Fibroblast of skin of left biceps (primary cell): ENCODE measurements around the gene DEFB131B.
"Not testable (repeated sequence)": the region's sequence is repeated elsewhere in the genome, so short reads cannot be mapped to it uniquely, and the experiment has no call there.

ENCODE experiments used
- DNase-seq, 2 experiments: peaks; one replicate each; pipeline ENCODE4 v3.0.0-alpha.2; 2013; ENCODE audit warnings: low read depth in 2 of 2

Gene DEFB131B

DNA sequence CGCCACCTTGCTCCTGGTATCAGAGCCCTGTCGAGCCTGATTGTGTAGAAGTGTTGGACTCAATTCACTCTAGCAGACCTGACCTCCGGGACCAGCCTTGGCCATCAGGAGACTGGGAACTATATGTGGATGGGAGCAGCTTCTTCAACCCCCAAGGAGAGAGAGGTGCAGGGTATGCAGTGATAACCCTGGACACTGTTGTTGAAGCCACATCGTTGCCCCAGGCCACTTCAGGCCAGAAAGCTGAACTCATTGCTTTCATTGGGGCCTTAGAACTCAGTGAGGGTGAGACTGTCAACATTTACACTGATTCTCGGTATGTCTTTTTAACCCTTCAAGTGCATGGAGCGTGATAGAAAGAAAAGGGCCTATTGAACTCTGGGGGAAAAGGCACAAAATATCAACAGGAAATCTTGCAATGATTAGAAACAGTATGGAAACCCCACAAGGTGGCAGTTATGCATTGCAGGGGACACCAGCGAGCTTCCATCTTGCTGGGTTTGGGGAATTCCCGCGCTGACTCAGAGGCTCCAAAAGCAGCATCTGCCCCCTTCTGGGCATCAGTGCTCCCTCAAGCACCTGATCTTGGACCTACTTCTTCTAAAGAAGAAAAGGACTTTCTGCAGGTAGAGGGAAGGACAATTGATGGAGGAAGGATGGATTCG, 33.2 kb downstream of the DEFB131B start:
- not testable (repeated sequence) for DNase-seq

GRCh38 chr11:71911986-71912340, 33.7 kb downstream of the DEFB131B start:
- DNase-seq = not testable (repeated sequence)

- peak; percentile 88 to 90 for DNase-seq
Measured at GRCh38 chr11:71913756-71914526, 35.7 kb downstream of the DEFB131B start.

- no peak for DNase-seq
Measured at GRCh38 chr11:71914617-71915189, 36.5 kb downstream of the DEFB131B start.

- no peak for DNase-seq
Measured at GRCh38 chr11:71917646-71918140, 39.4 kb downstream of the DEFB131B start.

DNA sequence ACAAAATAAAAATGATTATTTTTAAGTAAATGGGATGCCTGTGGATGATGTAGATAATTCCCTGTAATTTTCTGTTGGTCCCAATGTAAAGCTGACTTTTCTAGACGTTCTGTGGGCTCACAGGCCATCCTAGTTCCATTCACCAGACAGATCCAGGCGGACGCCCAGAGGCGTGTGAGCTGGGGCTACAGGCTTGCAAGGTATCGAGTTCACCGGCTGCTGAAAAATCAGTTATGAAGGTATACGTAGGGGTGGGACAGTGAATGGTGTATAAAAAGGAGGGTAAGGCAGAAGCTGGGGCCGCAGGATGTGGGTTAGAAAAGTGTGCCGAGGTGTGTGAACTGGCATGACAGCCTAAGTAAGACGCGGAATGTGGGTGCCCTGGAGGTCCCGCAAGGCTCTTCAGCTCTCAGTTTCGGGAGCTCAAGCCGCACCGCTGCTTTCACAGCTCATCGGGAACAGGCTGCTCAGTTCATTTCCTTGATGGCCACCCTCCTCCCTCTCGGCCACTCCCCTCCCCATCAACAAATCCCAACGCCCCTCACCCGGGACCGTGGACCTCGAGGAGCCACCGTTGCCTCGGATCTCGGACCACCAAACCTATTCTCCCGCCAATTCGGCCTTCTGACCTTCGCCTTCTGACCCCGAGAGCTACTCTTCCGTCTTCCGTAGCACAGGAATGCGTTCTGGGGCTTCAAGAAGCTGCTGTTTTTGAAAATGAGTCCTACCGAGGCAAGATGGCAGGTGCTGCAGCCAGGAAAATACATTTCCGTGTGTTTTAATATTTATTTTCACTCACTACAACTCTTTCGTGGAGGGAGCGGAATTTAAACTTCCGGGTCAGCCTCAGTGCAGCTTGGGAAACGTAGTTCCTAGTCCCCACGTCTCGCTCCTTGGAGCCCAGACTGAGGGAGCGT, 49.8 kb downstream of the DEFB131B start, which contains the start of gene XNDC1N:
Gene XNDC1N (minus strand): TSS at position 775 of the 917 bp plus-strand sequence. CDS start 5,241 bp downstream, outside the sequence.
- DNase-seq = peak; percentile 61 to 70

- peak; percentile 81 to 85 for DNase-seq
Measured at GRCh38 chr11:71928737-71929443, 50.6 kb downstream of the DEFB131B start, which contains the start of gene RNF121. Gene RNF121 (plus strand): TSS chr11:71929046. CDS start chr11:71929062, 16 bp downstream.

DNA sequence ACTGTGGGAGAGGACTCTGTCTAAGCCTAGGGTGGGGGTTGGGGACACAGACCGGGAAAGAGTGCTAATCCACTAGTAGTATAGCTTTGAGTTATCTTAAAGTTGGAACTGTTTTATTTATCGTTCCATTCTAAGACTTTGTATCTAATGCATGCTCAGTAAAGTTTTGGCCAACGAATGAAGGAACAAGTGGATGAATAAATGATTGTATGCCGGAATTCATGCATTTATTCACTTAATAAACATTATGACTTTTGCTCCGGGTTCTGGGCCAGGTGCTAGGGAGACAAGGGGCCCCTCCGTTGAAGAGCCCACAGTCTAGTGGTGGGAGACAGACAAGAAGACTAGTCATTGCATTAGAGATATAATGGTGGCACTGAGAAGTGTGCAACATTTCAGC, 51.2 kb downstream of the DEFB131B start:
- no peak for DNase-seq

GRCh38 chr11:71930556-71931244, 52.4 kb downstream of the DEFB131B start:
- no peak for DNase-seq

DNA sequence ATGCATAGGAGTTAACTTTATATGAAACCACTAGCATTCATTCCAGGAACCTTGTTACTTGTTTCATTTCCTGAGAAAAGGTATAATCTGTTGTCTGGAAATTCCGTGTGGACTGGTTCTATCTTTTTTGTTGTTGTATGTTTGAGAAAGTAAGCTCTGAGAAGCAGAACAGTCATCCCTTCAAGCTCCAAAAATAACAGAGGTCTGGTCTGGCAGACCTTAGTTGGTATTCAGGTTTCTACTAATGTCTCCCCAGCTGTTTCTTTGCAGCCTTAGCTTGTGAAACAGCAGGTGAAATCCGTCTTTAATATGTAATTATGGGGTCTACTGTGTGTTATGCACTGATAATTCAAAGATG, 53.0 kb downstream of the DEFB131B start:
- DNase-seq = no peak

- DNase-seq = no peak
Measured at GRCh38 chr11:71933141-71933933, 55.1 kb downstream of the DEFB131B start.
